HG03135 (cell line): ENCODE data around the gene COPS8.

Source experiments
- ATAC-seq: cut with Tn5 transposase; IDR thresholded peaks from one replicate; pipeline ENCODE4 v1.9.1; 2021; ENCODE audit warnings: mild to moderate bottlenecking, moderate library complexity; ENCODE audit not compliant: unreplicated experiment

Gene COPS8

GRCh38 chr2:237085248-237086221 lies at the start of gene COPS8:
Gene COPS8 (plus strand): TSS chr2:237085889. CDS start chr2:237085965, 76 bp downstream.
- peak; percentile 97 for ATAC-seq

DNA sequence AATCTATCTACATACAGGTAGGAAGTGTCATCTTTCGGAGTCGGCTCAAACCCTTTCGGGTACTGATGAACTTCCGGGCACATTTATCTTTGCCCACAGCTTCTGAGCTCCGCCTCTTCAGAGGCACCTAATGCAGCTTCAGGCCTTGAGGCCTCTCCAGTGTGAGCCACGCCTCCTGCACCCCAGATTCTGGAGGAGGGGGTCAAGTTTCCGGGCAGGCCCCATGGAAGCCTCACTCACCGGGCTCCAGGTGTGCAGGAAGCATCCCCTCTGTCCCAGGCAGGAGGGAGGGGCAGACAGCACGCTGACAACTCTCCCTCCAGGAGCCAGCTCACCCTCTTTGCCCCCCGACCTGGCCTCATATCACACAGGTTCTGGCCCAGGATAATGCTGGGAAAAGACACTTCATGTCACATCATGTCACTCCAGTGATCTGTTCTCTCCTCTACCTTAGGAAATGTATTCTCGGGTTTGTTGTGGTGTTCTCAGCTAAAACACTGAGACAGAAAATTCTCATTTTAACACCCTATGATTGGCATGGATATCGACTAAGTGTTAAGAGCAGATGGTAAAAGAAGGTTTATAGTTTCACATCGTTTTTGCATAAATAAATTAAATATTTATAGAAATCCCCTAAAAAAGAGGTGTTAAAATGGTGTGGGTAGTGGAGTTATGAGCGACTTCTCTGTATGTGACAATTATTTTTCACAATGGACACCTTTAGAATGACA lies 46.2 kb upstream of the COPS8 start:
- no peak for ATAC-seq

DNA sequence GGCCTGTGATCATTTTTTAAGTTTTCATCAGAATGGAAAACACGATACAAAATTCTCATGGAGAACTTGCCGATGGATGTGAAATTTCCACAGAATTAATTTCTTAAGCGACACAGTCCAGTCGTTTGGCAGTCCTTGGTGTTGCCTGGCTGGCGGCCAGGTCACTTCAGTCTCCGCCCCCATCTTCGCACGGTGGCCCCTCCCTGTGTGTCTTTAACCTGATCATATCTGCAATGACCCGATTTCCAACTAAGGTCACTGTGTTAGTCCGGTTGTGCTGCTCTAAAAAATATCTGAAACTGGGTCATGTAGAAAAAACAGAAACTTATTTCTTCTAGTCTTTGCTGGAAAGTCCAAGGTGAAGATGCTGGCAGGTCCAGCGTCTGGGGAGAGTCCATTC lies 44.5 kb upstream of the COPS8 start:
- ATAC-seq: no peak

- ATAC-seq: no peak
These were observed 43.6 kb upstream of the COPS8 start for GRCh38 chr2:237042101-237042500.

GRCh38 chr2:237043866-237044265 lies 41.8 kb upstream of the COPS8 start:
- ATAC-seq: no peak

GRCh38 chr2:237044281-237044680 lies 41.4 kb upstream of the COPS8 start:
- no peak for ATAC-seq

GRCh38 chr2:237045449-237045848 lies 40.2 kb upstream of the COPS8 start:
- no peak for ATAC-seq

DNA sequence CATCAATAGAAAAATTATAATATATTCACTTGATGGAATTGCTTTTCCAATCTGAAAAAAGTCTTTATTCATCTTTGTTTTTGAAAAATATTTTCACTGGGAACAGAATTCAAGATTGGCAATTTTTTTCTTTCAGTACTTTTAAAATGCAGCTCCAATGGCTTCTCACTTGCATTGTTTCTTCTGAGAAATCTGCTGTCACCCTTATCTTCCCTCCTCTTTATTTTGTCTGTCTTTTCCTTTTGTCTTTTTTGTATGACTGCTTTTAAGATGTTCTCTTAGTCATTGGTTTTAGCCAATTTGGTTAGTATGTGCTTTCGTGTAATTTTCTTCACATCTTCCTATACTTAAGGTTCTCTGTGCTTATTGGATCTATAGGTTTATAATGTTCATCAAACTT lies 37.1 kb upstream of the COPS8 start:
- ATAC-seq: no peak

- ATAC-seq: no peak
These were observed 33.8 kb upstream of the COPS8 start for GRCh38 chr2:237051861-237052260.

DNA sequence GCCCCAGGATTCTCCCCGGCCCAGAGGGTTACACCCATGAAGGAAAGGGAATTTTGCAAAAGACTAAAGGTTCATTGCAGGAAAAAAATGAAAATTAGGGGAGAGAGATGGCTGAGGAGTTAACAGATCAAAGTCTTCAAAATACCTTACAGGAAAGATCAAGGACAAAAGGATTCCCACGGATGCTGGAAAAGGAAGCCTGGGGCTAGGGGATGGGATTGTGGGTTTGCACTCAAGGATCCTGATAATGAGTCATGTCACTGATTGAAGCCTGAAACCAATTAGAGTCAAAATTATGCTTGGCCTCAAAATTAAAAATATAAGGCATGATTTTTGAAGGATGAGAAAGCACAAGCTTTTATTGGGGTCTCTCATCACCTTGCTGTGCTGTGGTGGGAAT lies 32.6 kb upstream of the COPS8 start:
- ATAC-seq: no peak

- no peak for ATAC-seq
These were observed 30.1 kb upstream of the COPS8 start for GRCh38 chr2:237055386-237056100.

DNA sequence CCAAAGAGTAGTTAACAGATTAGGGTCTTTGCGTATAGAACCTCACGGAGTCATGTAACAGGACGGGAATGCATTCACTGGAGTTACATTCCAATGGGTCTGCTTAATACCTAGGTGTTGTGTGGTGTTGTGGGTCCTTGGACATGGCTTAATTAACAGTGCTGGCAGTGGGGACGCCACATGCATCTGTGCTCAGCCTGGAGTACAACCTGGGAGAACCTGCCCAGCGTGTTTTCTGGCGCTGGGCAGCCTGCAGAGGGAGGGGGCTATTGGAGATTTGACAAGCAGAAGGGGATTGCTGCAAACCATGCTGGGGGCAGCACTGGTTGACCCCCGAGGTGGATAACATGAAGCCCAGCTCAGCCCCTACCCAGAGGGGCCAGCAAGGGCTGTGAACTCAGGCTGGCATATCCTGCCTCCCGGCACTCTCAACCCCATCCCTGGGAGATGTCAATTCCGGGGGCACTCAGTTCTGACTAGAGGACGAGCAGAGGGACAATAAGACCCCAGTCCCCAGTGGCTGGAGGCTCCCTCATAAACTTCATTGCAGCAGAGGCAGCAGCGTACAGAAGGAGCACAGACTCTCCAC lies 29.3 kb upstream of the COPS8 start:
- no peak for ATAC-seq

- no peak for ATAC-seq
These were observed 28.6 kb upstream of the COPS8 start for GRCh38 chr2:237057107-237057506.

DNA sequence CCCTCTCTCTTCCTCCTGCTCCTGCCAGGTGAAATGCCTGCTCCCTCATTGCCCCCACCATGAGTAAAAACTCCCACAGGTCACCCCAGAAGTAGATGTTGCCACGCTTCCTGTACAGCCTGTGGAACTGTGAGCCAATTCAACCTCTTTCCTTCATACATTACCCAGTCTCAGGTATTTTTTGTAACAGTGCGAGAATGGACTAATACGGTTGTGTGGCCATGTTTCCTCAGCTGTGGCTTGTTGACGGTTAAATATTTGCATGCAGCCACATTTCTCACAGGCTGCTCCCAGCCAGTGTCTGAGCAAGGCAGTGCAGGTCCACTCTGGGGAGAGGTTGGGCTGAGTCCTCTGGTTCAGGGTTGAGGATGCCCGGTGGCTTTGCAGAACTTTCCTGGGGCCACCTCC lies 27.8 kb upstream of the COPS8 start:
- ATAC-seq: peak; percentile 79

- no peak for ATAC-seq
These were observed 27.3 kb upstream of the COPS8 start for GRCh38 chr2:237058423-237058822.

GRCh38 chr2:237059155-237059875 lies 26.4 kb upstream of the COPS8 start:
- peak; percentile 76 for ATAC-seq

- no peak for ATAC-seq
These were observed 25.0 kb upstream of the COPS8 start for GRCh38 chr2:237060534-237061312.

GRCh38 chr2:237061356-237061755 lies 24.3 kb upstream of the COPS8 start:
- ATAC-seq: no peak

DNA sequence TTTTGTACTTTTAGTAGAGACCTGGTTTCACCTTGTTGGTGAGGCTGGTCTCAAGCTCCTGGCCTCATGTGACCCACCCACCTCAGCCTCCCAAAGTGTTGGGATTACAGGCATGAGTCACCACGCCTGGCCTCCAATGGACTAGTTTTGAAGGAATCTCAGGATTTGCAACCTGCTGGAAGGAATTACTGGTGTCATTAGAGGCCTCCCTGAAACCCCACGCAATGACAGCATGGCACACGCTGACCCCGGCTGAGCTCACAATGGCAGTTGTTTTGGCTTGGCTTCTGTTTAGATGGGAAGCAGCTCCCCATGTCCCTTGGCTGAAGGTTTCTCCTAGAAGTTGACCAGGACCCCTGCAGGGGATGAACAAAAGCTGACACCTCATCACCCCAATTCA lies 23.1 kb upstream of the COPS8 start:
- ATAC-seq: no peak
